Activated T-cell treated with anti-CD3 and anti-CD28 coated beads, Interleukin-2, amount 50 U/mL, for 72 hours (primary cell): ENCODE data around the gene AMDHD2. TPM values are rescaled to one million over a fixed set of nuclear protein-coding genes. Genes with fewer than 3 reads are reported as not detected.

Experiments used
- ATAC-seq, 2 donors: fragments of 150-1000 bp; cut with Tn5 transposase; replicated peaks in 1 of 2; 2 replicates each; pipeline ENCODE4 v1.10.0; 2021; ENCODE audit warnings: moderate library complexity in 2 of 2, mild to moderate bottlenecking in 1 of 2
- DNase-seq, 2 donors: peaks; one replicate each; pipeline ENCODE4 v3.0.0; 2021 to 2022; ENCODE audit warnings: mixed read lengths in 1 of 2
- H3K27ac Mint-ChIP-seq: one replicate; pipeline ENCODE4 v1.8.0; 2022; ENCODE audit warnings: mild to moderate bottlenecking, moderate library complexity, mixed read lengths
- H3K27me3 Mint-ChIP-seq: one replicate; pipeline ENCODE4 v1.8.0; 2022; ENCODE audit warnings: low read depth, mixed read lengths
- H3K36me3 Mint-ChIP-seq, 2 donors: one replicate each; pipeline ENCODE4 v1.8.0; 2022; ENCODE audit warnings: mixed read lengths in 2 of 2, mild to moderate bottlenecking in 1 of 2; ENCODE audit not compliant: insufficient read depth in 2 of 2
- H3K4me1 Mint-ChIP-seq: one replicate; pipeline ENCODE4 v1.8.0; 2022; ENCODE audit warnings: low read depth, mixed read lengths
- H3K4me3 Mint-ChIP-seq, 2 donors: one replicate each; pipeline ENCODE4 v1.8.0; 2022; ENCODE audit warnings: mild to moderate bottlenecking in 2 of 2, mixed read lengths in 2 of 2, moderate library complexity in 2 of 2
- H3K9me3 Mint-ChIP-seq, 2 donors: one replicate each; pipeline ENCODE4 v1.8.0; 2022; ENCODE audit warnings: mixed read lengths in 2 of 2
- total RNA-seq, 2 donors: library from RNA; stranded (reverse); gene quantifications; one replicate each; pipeline ENCODE4 v1.2.3, GENCODE V29; 2022

AMDHD2 gene
- total RNA-seq, 2 donors from 2014 or later = 28.2 to 33.8 TPM

- no peaks in the 10 kb centered on the region for H3K27me3 Mint-ChIP-seq
- no peak for ATAC-seq
These were observed 21.5 kb upstream of the AMDHD2 start for GRCh38 chr16:2498531-2499253.

GRCh38 chr16:2499454-2499853 lies 20.7 kb upstream of the AMDHD2 start:
- H3K27me3 Mint-ChIP-seq = no peaks in the 10 kb centered on the region
- no peak for ATAC-seq
- no peak overlapping the region for H3K4me3 Mint-ChIP-seq
- H3K36me3 Mint-ChIP-seq = no peaks in the 10 kb centered on the region
- H3K4me1 Mint-ChIP-seq = no peaks in the 10 kb centered on the region
- no peak for DNase-seq
- H3K27ac Mint-ChIP-seq = no peak overlapping the region
- H3K9me3 Mint-ChIP-seq = no peaks in the 10 kb centered on the region

More at GRCh38 chr16:2498531-2499253, 21.5 kb upstream of the AMDHD2 start:
- Mint-ChIP-seq H3K4me1 (no peaks in the 10 kb centered on the region), H3K36me3 (no peaks in the 10 kb centered on the region), H3K4me3 (no peak overlapping the region), H3K27ac (no peak overlapping the region), H3K9me3 (no peaks in the 10 kb centered on the region)
- DNase-seq = no peak

- Mint-ChIP-seq H3K36me3 (no peaks in the 10 kb centered on the region), H3K9me3 (no peaks in the 10 kb centered on the region), H3K4me3 (no peak overlapping the region), H3K4me1 (no peaks in the 10 kb centered on the region), H3K27me3 (no peaks in the 10 kb centered on the region), H3K27ac (no peak overlapping the region)
- DNase-seq (no peak), ATAC-seq (no peak)
These were observed 20.2 kb upstream of the AMDHD2 start for GRCh38 chr16:2499890-2500429.

GRCh38 chr16:2500430-2500917 lies 19.7 kb upstream of the AMDHD2 start:
- no peaks in the 10 kb centered on the region for H3K36me3 Mint-ChIP-seq
- no peaks in the 10 kb centered on the region for H3K9me3 Mint-ChIP-seq
- H3K27me3 Mint-ChIP-seq = no peaks in the 10 kb centered on the region
- H3K4me3 Mint-ChIP-seq = no peak overlapping the region
- no peaks in the 10 kb centered on the region for H3K4me1 Mint-ChIP-seq
- ATAC-seq (no peak), DNase-seq (no peak)
- no peak overlapping the region for H3K27ac Mint-ChIP-seq

- H3K9me3 Mint-ChIP-seq = no peaks in the 10 kb centered on the region
- H3K4me3 Mint-ChIP-seq = no peak overlapping the region
- DNase-seq (peak; percentile 81 to 86), ATAC-seq (peak; percentile 93 to 96)
- H3K27ac Mint-ChIP-seq = no peak overlapping the region
- no peaks in the 10 kb centered on the region for H3K36me3 Mint-ChIP-seq
- H3K27me3 Mint-ChIP-seq = no peaks in the 10 kb centered on the region
- H3K4me1 Mint-ChIP-seq = no peaks in the 10 kb centered on the region
These were observed 19.0 kb upstream of the AMDHD2 start for GRCh38 chr16:2500918-2501750.

- no peak overlapping the region for H3K27ac Mint-ChIP-seq
- DNase-seq (no peak), ATAC-seq (no peak)
- H3K9me3 Mint-ChIP-seq = no peaks in the 10 kb centered on the region
- no peak overlapping the region for H3K4me3 Mint-ChIP-seq
- no peaks in the 10 kb centered on the region for H3K27me3 Mint-ChIP-seq
- H3K4me1 Mint-ChIP-seq = no peaks in the 10 kb centered on the region
- no peaks in the 10 kb centered on the region for H3K36me3 Mint-ChIP-seq
These were observed 17.9 kb upstream of the AMDHD2 start for GRCh38 chr16:2501946-2502895.

GRCh38 chr16:2505695-2506094 lies 14.5 kb upstream of the AMDHD2 start:
- H3K4me3 Mint-ChIP-seq = no peak overlapping the region
- peaks cover 13% of the 10 kb centered on the region for H3K4me1 Mint-ChIP-seq
- no peaks in the 10 kb centered on the region for H3K36me3 Mint-ChIP-seq
- H3K27me3 Mint-ChIP-seq = no peaks in the 10 kb centered on the region
- H3K27ac Mint-ChIP-seq = no peak overlapping the region
- no peak for DNase-seq
- no peak for ATAC-seq
- no peaks in the 10 kb centered on the region for H3K9me3 Mint-ChIP-seq

GRCh38 chr16:2507052-2507659 lies 13.0 kb upstream of the AMDHD2 start:
- no peaks in the 10 kb centered on the region for H3K9me3 Mint-ChIP-seq
- ATAC-seq (peak in 1 of 2 donors; percentile 35), DNase-seq (no peak)
- peaks cover 14% of the 10 kb centered on the region for H3K4me1 Mint-ChIP-seq
- no peak overlapping the region for H3K4me3 Mint-ChIP-seq
- no peaks in the 10 kb centered on the region for H3K27me3 Mint-ChIP-seq
- H3K27ac Mint-ChIP-seq = no peak overlapping the region
- no peaks in the 10 kb centered on the region for H3K36me3 Mint-ChIP-seq

GRCh38 chr16:2507665-2508064 lies 12.5 kb upstream of the AMDHD2 start:
- H3K27me3 Mint-ChIP-seq = no peaks in the 10 kb centered on the region
- no peak for ATAC-seq

GRCh38 chr16:2508722-2509400 lies 11.3 kb upstream of the AMDHD2 start:
- DNase-seq (no peak), ATAC-seq (no peak)
- Mint-ChIP-seq H3K9me3 (no peaks in the 10 kb centered on the region), H3K27ac (no peak overlapping the region), H3K4me1 (peaks cover 26% of the 10 kb centered on the region), H3K36me3 (no peaks in the 10 kb centered on the region), H3K27me3 (no peaks in the 10 kb centered on the region), H3K4me3 (no peak overlapping the region)

More at GRCh38 chr16:2507665-2508064, 12.5 kb upstream of the AMDHD2 start:
- Mint-ChIP-seq H3K27ac (no peak overlapping the region), H3K36me3 (no peaks in the 10 kb centered on the region), H3K4me3 (no peak overlapping the region), H3K4me1 (peaks cover 19% of the 10 kb centered on the region), H3K9me3 (no peaks in the 10 kb centered on the region)
- no peak for DNase-seq

- H3K27ac Mint-ChIP-seq = no peak overlapping the region
- ATAC-seq (no peak), DNase-seq (no peak)
- H3K4me1 Mint-ChIP-seq = peaks cover 43% of the 10 kb centered on the region
- no peak overlapping the region for H3K4me3 Mint-ChIP-seq
- peaks cover 0 to 3% of the 10 kb centered on the region in 2 donors for H3K36me3 Mint-ChIP-seq
- H3K9me3 Mint-ChIP-seq = no peaks in the 10 kb centered on the region
- H3K27me3 Mint-ChIP-seq = no peaks in the 10 kb centered on the region
These were observed 8.9 kb upstream of the AMDHD2 start for GRCh38 chr16:2511128-2511800.
